HG03558 (cell line): ENCODE data around the gene NSG1.

Source experiments
- ATAC-seq: cut with Tn5 transposase; IDR thresholded peaks from one replicate; pipeline ENCODE4 v1.9.1; 2021; ENCODE audit warnings: moderate number of reproducible peaks; ENCODE audit not compliant: unreplicated experiment; ENCODE audit errors: extremely low read depth

NSG1 gene

DNA sequence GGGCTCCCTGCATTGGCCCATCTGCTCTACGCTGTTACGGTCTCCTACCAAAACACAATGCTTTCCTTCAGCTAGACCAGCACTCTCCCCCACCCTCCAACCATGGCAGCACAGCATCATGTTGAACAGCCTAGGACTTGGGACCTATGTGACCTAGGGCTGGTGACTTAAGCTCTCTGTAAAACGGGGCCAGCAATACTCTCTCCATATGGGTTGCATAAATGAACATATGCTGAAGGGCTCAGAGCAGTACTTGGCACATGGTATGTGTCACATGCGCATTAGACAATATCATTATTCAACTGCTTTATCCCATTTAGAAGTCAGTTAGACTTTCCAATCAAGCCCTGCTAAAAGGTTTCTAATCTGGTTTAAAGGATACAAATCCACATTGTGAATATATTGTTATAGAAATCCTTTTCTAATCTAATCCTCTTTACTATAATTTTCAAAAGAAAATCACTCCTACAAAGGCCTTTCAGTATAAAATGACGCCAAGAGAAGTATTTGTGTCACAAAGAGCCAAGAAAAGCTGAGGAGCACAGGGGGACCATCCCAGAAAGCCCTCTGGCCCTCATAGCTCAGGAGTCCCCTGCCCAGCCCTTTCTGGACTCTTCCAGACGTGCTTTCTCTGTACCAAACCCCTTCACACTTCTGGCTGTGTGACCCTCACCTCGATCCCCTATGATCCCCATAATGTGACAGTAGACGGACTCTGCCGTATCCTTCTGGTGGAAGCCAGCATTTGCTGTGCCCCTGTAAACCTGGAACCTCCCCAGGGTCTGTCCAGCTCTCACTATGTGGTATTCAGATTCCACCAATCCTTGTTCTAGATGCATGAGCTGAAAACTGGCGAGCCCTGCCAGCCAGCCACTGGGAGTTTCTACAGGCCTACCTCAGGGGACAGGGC, 42.3 kb downstream of the NSG1 start:
- no peak for ATAC-seq

DNA sequence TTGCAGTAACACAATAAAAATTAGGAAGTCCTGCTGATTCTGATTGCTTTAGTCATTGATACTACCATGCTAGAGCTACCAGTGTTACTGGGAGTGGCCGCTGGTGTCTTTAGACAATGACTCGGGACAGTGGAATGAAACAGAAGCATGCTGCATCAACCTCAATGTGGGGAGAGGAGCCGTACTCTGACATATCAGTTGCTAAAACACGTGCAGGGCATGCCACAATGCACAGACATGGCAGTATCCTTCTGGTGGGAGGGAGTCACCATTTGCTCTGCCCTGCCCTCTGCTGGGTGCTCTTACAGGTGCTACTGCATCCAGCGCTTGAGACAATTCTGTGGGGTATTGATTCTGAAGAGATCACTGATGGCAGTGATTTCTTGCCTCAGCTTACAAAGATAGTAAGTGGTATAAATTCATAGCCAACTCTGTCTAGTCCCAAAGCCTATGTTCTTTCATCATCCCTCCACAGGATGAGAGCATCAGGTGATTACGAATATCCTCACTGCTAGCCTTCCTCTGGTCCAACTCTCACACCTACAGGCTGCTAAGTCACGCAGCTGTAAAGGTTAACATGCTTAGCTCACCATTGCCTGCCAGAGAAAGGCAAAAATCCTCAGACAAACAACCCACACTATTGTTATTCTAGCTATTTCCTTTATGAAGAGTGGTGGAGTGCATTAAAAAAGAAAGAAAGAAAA, 43.7 kb downstream of the NSG1 start:
- ATAC-seq = no peak

DNA sequence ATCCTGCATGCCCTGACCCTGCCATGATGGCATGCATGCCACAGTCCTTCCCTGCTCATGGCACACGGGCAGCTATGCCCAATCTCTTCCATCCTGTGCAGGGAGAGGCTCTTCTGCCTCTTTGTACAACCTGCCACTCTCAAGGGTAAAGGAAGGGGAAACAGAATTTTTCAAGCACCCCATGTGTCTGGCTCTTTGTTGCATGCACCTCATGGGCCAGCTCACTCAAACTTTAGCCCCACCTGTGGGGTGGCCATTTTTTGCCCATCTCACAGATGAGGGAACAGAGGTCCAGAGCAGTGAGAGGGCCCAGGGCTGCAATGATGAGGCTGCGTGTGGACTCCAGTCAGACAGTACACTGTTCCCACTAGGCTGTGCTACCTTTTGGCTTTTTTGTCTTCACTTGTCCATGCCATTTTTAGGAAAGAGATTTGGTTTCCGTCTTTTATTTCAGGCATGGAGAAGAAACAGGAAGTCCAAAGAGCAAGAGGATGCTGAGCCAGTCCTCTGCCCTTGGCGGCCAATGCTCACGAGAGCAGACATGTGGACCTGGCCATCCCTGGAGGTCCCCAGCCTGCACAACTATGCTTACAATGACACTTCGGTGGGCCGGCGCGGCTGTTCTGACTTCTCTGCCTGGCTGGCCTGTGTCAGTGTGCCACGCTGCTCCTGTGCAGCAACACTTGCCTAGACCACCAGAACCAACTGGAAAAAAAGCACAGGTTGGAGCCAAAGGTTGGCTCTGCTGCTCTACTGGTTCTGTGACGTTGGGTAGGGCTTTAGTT, 45.6 kb downstream of the NSG1 start:
- no peak for ATAC-seq

DNA sequence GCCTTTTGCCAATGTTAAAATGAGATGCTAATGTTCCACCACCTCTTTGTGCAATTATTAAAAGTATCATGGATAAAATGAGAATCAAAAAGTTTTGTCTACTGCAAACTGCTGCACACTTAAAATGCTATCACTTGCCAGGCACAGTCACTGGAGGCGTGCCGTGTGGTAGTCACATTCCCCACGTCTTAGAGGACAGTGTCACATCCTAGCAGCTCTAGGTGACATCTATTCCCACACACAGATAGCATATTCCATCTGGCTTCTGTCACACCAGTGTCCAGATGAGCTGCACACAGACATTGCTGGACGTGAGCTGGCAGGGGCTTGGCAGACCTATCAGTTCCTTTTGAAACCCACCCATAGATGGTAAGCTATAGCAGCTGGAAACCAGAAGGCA, 47.0 kb downstream of the NSG1 start:
- ATAC-seq = no peak

DNA sequence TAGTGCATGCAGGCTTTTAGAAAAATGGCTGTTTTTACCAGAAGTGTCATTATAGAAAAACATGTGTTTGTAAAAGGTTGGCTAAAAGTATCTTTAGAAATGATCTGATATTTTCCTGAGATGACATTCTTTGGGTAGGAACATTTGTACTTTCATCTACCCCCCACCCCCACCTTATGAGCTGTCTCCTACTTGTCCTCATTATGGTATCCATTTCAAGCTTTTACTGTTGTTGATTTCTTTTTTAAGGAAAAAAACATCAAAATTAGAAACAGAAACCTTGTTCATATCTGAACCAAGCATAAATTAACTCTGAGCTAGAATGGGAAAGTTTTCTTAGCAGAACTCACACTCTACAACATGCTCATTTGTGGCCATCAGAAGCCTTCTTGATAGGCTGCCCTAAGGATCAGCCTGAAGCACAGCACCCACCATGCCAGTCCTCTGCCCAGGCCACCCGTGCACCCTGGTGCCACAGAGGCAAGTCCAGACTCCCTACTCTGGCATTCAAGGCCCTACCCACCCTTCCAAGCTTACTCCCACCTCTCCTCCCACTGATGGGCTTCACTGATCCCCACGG, 49.4 kb downstream of the NSG1 start:
- no peak for ATAC-seq

DNA sequence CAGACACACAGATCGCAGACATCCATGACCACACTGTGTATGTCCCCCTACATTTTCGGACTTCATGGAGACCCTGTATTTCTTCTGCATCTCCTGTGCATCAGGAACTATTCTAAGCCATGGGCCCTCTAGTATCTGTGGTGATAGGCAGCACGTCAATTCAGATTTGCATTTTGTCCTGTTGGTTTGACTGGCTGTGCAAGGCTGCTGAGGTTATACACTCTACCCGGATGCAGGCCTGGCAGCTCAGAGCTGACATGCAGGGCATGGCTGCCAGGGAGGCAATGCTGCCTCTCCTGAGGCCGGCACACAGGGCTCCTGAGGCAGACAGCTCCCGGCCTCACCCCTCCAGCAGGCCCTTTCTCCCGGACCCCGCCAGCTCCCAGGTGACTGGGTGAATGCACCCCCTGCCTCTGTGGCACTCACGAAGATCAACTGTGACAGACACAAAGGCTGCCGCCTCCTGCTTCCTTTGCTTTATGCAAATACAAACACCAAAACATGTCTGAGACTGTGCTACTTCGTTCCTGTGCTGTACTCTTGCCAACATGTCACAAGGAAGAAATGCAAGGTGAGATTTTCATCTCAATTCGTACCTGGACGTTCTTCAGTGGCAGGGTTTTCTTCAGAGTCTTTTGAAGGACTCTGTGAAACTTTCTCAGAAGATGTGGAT, 51.0 kb downstream of the NSG1 start:
- ATAC-seq = no peak

DNA sequence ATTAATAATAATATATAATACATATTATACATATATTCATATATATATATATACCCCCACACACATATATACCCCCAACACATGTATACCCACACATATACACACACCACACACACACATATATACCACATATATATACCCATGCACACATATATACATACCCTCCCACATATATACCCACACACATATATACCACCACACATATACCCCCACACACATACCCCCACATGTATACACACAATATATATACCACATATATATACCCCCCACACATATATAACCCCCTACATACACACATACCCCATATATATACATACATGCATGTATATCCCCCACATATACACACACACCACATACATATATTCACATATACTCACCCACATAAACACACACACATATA, 52.0 kb downstream of the NSG1 start:
- no peak for ATAC-seq

DNA sequence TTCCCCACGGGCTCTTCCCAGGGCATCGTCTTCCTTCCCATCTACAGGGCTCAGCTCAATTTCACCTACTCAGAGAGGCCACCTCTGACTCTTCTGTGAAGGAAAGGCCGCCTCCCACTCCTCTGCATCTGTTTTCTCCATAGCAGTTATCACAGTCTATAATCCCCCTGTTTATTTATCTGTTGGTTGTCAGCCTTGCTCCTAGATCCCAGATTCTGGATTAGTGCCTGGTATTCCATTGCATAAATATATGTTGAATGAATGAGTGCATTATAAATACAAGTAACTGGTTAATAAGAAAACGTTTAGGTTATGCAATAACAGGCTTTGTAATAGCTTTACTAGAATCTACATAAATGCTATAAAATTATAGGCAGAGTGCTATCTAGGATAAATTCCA, 52.9 kb downstream of the NSG1 start:
- no peak for ATAC-seq

DNA sequence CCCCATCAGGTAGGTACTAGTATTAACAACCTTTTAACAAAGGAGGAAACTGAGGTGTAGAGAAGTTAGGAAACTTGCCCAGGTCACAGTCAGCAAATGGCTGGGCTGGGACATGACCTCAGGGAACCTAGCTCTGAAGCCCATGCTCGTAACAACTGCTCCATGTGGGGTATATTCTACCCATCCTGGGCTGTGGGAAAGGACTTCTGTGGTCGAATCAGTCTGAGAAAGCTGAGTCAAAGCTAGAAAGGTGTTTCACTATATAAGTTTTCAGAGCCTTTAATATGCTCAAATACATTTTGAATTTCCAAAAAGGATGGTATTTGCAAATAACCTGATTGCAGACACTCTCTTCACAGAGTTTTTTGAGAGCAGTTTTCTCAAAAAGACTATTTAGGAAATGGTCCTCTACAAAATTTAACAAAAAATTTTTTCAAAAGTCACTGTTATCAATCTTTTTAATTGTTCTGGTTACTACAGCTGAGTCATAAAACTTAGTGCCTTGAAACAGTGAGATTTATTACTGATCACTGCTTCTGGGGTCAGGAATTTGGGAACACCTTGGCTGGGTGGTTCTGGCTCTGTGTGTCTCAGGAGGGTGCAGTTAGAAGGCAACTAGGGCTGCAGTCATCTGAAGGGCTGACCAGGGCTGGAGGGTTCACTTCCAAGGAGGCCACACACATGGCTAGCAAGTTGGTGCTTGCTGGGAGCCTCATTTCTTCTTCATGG, 53.6 kb downstream of the NSG1 start:
- no peak for ATAC-seq

DNA sequence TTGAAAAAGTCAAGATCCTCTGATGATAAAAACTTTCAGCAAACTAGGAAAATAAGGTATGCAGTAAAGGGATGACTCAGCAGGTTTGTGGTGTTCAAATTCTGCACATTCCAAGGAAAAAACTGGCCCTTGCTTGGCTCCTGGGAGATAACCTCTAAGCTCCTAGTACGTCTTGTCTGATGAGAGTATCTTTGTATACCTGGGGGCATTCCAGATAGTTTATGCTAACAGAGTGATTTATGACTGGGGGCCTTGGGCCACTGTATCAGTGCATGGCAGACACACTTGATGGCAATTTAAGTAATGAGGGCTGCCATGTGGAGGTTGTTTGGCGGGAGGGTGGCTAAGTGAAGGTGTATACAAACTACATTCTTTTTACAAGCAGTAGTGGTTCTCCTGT, 56.9 kb downstream of the NSG1 start:
- no peak for ATAC-seq

DNA sequence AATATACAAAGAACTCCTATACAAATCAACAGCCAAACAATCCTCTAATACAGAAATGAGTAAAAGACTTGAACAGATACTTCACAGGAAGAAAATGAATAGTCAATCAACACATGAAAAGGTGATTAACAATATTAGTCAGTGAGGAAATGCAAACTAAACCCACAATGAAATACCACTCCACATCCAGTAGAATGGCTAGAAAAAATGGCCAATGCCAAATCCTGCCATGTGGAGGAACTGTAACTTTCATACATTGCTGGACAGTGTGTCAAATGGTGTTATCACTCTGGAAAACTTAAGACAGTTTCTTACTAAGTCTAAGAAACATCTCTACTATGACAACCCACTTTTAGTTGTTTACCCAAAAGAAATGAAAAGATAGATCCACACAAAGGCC, 59.5 kb downstream of the NSG1 start:
- no peak for ATAC-seq

DNA sequence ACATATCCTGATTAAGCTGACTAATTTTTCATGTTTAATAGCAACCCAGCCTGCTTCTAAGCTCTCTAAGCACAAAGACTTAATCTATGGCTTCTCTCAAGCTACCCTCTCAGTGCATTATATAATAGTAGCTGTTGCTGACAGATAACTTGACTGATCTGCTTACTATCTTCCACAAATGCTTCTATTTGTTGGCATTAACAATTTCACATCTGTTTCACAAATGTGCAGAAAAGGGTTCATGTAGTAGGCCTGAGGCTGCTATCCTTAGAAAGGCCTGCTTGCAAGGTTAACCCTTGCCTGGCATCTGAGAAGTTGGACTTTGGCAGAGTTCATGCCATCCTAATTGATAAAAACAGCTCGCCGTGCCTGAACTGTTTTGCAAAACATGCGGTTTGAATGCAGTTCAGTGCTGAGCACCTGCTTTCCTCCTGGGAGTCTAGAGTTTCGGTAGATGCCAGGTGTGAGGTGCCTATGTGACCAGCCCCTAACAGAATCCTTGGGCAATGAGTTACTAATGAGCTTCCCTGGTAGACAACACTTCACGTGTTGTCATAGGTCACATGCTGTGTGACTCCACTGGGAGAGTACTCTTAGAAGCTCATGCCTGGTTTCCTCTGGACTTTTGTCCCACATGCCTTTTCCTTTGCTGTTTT, 68.4 kb downstream of the NSG1 start:
- ATAC-seq = no peak

DNA sequence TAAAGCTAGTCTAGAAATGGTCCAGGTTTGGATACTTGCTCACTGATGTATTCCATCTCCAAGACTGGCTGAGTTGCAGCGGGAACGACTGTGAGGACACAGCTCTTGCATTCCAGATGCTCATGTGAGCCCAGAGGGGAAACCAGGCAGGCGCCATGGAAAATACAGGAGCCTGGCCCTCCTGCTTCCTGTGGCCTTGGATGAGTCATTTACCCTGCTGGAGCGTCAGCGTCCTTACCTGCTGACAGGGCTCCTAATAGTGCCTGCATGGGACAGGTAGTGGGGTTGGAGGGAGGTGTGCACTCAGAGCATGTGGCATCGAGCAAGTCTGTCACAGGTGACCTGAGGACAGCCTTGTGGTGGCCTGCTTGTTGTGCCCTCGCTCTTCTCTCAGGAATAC, 69.4 kb downstream of the NSG1 start:
- no peak for ATAC-seq

DNA sequence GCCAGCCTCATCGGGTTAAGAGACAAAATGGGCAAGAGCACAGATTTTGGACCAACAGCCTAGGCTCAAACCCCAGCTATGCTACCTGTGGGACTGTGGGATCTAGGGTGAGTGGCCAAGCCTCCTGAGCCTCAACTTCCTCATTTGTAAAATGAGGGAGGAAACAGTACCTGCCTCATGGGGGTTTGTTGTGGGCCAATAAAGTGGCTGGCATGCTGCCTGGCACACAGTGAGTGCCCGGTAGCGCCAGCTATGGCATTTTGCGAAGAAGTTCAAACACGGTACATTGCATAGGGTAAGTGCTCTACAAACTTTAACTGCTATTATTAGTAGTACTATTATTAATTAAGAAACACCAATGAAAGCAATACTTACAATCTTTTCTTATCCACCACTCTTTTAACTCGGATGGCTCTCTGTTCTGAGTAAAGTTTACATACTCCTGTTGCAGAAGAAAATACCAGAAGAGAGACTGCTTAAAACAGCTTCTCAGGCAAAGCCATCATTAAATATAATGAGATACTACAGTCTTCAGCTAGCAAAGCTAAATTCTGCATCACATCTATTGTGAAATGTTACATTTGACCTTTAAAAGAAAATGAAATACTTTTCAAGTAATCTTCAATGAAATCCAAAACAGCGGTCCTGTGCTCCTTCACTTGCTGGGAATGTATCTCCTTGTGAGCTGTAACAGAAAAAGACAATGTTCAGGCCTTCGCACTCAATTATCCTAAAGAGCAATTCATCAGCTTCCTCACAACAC, 70.1 kb downstream of the NSG1 start:
- ATAC-seq = no peak

DNA sequence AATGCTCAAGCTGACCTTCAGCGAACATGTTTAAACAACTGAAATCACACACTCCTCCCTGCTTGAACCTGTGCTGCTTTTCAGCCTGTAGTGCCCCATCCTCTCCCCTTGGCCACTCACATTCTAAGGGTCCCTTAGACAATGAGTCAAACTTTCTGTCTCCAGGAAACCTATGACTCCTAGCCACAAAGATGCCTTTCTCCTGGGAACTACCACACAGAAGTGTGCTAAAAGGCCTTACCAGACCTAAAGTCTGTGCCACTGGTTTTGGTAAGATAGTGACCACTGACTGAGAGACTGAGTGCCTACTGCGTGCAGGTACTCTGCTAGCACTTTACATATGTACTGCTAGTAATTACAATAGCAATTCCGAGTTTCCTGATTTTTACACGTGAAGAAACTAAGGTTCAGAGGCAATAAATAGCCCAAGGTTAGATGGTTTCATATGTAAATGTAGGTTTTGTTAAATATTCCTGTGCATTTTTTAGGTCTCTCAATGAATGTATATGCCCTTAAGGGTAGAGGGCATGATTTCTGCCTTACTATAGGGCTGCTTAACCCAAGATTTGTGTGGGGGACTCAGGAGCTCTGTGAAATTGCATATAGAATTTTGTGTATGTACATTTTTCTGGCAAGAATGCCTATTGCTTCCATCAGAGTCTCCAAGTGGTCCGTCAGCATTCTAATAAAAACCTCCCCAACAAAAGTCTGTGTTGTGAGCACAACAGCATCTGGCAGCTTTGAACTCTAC, 71.1 kb downstream of the NSG1 start:
- no peak for ATAC-seq

DNA sequence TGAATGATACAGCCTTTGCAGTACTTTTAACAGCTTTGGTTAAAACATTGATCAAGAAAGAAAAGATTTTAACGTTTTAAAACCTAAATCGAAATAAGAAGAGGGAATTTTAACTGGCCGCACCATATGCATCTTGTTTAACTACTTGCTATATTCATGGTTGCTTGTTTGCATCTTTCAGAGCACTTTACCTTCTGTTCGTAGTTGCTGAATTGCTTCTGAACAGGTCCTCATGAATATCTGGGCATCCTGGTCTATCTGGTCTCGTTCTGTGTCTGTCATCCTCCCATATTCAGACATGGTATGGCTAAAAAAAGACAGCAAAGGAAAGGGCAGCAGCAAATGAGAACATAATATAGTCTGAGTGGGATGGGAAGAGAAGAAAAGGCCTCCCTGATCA, 72.3 kb downstream of the NSG1 start:
- ATAC-seq = no peak

DNA sequence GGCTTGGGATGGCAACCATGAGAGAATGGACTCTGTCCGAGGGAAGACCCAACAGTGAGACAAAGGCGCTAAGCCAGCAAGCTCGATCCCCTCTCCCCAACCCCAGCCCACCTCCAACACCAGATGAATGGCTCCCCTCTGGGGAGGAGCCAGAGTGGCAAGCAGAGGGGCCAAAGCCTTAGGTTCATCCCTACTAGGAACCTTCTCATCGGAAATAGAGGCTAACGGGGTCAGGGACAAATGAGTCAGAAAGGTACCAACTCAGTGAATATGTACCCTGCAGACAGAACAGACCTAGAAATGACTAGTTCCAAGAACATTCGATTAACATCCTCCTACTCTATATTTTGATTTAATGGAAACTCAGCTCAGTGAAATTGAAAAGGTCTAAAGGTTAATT, 73.9 kb downstream of the NSG1 start:
- ATAC-seq = no peak

DNA sequence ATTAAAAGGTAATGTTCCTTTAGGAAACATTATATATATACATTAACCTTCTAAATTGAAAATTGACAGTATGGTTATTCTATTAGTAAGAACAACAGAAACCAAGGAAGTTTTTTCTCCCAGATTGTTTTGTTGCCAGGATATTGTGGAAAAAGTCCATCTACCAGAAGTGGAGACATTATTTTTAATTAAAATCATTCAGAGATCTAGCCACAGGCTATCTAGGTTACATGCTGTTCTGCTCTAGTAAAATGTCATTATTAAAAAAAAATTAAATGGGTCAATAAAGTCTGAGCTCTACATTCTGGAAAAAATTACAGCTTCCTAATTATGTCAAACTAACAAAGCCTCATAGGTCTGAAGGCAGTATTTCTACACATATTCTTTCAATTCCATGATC, 74.3 kb downstream of the NSG1 start:
- ATAC-seq = no peak
